ENCODE results near the gene STRADB.
"Not testable (repeated sequence)": the region's sequence is repeated elsewhere in the genome, so short reads cannot be mapped to it uniquely, and the experiment has no call there.

Gene STRADB

GRCh38 chr2:201466050-201466675, 14.6 kb downstream of the STRADB start:
- DNase-seq (ENCODE audit: low read depth in 1 of 2, low spot score in 1 of 2) = no peak

GRCh38 chr2:201467666-201468065, 16.1 kb downstream of the STRADB start:
- DNase-seq (ENCODE audit: low read depth in 1 of 2, low spot score in 1 of 2) = no peak

GRCh38 chr2:201470821-201471731, 19.5 kb downstream of the STRADB start:
- no peak for DNase-seq (ENCODE audit: low read depth in 1 of 2, low spot score in 1 of 2)

GRCh38 chr2:201471732-201472393, 20.3 kb downstream of the STRADB start:
- DNase-seq (ENCODE audit: low read depth in 1 of 2, low spot score in 1 of 2) = no peak

- DNase-seq (ENCODE audit: low read depth in 1 of 2, low spot score in 1 of 2) = no peak
Measured at GRCh38 chr2:201472411-201472810, 20.9 kb downstream of the STRADB start.

DNA sequence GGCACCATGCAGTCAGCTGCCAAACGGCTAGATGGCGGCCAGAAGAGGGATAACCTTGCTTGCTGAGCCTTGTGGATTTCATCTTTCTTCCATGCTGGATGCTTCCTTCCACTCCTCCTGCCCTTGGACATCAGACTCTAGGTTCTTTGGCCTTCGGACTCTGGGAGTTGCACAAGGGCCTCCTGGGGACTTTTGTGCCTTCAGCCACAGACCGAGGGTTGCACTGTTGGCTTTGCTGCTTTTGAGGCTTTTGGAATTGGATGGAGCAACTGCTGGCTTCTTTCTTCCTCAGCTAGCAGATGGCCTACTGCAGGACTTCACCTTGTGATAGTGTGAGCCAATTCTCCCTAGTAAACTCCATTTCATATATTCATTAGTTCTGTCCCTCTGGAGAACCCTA, 31.0 kb downstream of the STRADB start:
- no peak for DNase-seq (ENCODE audit: low read depth in 1 of 2, low spot score in 1 of 2)

GRCh38 chr2:201483342-201483741, 31.8 kb downstream of the STRADB start:
- no peak for DNase-seq (ENCODE audit: low read depth in 1 of 2, low spot score in 1 of 2)

- not testable (repeated sequence) for DNase-seq (ENCODE audit: low read depth in 1 of 2, low spot score in 1 of 2)
Measured at GRCh38 chr2:201483758-201484157, 32.2 kb downstream of the STRADB start.

- DNase-seq (ENCODE audit: low read depth in 1 of 2, low spot score in 1 of 2) = no peak
Measured at GRCh38 chr2:201484805-201485204, 33.3 kb downstream of the STRADB start.

GRCh38 chr2:201490291-201490690, 38.8 kb downstream of the STRADB start:
- no peak for DNase-seq (ENCODE audit: low read depth in 1 of 2, low spot score in 1 of 2)

DNA sequence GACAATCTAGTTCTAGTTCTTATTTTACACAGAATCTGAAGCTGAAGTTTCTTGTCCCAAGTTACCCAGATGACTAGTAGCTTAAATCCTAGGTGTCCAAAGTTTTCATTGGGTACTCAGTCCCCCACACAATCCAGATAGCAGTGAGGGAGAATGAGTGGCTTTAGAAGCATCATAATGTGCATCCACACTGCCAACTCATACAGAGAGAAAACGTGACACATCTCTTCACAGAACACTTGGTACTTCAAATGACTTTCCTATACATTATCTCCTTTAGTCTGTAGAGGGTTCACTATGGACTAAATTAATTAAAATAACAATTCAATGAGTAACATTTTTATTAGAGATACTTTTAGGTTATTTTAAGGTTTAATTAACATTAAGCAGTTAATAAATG, 45.2 kb downstream of the STRADB start:
- no peak for DNase-seq (ENCODE audit: low read depth in 1 of 2, low spot score in 1 of 2)

- DNase-seq (ENCODE audit: low read depth in 1 of 2, low spot score in 1 of 2) = no peak
Measured at GRCh38 chr2:201500534-201500933, 49.0 kb downstream of the STRADB start.

DNA sequence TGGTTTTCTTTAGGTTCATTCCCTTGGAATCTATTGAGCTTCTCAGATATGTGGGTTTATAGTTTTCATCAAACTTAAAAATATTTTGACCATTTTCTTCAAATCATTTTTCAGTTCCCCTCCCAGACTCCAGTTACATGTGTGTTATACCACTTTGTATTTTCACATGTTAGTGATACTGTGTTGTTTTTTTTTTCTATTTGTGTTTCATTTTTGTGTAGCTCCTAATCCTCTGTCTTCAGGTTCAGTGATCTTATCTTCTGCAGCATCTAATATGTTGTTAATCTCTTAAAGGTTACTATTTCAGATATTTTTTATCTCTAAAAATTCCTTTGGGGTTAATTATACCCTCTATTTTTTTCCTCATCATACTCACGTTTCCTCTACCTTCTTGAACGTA, 51.2 kb downstream of the STRADB start:
- DNase-seq (ENCODE audit: low read depth in 1 of 2, low spot score in 1 of 2) = no peak

DNA sequence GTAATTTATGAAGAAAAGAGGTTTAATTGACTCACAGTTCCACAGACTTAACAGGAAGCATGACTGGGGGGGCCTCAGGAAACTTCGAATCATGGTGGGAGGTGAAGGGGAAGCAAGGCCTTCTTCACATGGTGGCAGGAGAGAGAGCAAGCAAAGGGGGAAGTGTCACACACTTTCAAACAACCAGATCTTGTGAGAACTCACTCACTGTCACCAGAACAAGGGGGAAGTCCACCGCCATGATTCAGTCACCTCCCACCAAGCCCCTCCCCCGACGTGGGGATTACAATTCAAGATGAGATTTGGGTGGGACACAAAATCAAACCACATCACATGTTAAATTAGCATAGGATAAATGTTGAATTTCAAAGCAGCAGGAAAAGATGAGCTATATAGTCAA, 56.2 kb downstream of the STRADB start:
- peak in 1 of 2 donors; percentile 37 for DNase-seq (ENCODE audit: low read depth in 1 of 2, low spot score in 1 of 2)

DNA sequence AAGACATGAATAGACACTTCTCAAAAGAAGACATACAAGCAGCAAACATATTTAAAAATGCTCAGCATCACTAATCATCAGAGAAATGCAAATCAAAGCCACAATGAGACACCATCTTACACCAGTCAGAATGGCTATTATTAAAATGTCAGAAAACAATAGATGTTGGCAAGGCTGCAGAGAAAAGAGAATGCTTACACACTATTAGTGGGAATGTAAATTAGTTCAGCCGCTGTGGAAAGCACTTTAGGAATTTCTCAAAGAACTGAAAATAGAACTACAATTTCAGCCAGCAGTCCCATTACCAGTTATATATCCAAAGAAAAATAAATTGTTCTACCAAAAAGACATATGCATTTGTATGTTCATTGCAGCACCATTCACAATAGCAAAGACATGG, 61.7 kb downstream of the STRADB start:
- no peak for DNase-seq (ENCODE audit: low read depth in 1 of 2, low spot score in 1 of 2)

GRCh38 chr2:201515573-201516246, 64.2 kb downstream of the STRADB start:
- no peak for DNase-seq (ENCODE audit: low read depth in 1 of 2, low spot score in 1 of 2)

DNA sequence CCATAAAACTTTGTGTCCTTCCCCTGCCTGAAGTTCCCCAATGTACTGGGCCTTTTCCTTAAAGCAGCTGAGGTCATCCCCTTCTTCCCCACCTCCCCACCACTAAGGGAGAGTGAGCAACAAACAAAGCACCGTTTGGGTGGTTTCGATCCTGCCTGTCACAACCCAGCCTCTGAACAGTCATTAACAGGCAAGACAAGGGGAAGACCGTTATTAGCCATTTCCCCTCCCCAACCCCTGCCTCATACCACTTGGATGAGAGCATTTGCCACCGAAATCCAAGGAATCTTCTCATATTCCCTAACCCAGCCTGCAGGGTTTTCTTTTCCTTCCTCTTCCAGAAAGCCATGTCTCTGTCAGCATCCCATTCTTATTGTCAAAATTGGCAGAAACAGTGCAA, 65.6 kb downstream of the STRADB start:
- DNase-seq (ENCODE audit: low read depth in 1 of 2, low spot score in 1 of 2) = no peak

- DNase-seq (ENCODE audit: low read depth in 1 of 2, low spot score in 1 of 2) = no peak
Measured at GRCh38 chr2:201520201-201520600, 68.7 kb downstream of the STRADB start.

DNA sequence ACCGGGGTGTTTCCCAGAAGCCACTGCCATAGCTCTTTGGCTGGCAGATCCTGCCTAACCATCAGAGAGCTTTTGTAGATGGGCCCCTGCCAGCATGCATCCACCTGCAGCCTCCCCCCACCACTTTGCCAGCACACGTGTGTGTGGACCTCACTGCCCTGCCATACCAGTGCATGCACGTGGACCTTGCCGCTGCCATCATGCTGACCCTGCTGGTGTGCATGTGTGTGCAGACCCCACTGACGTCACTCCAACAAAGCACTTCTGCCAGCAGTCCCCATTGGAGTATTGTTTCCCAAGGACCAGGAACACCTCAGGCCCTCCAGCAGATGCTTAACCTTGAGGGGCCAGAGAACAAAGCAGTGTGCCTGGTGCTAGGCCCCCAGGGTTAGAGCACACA, 71.4 kb downstream of the STRADB start:
- DNase-seq (ENCODE audit: low read depth in 1 of 2, low spot score in 1 of 2) = no peak

DNA sequence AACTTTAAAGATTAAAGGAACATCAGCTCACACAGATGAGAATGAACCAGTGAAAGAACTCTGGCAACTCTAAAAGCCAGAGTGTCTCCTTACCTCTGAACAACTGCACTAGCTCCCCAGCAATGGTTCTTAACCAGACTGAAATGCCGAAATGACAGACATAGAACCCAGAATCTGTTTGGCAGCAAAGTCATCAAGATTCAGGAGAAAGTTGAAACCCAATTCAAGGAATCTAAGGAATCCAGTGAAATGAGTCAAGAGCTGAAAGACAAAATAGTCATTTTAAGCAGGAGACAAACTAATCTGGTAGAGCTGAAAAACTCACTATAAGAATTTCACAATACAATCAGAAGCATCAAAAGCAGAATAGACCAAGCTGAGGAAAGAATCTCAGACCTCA, 72.0 kb downstream of the STRADB start:
- DNase-seq (ENCODE audit: low read depth in 1 of 2, low spot score in 1 of 2) = no peak

All from activated CD4-positive, alpha-beta T cell treated with anti-CD3 and anti-CD28 coated beads, Interleukin-2, amount 50 U/mL, for 24 hours (primary cell).